ENCODE measurements around the gene PMAIP1. TPM values are rescaled to one million over a fixed set of nuclear protein-coding genes. Genes with fewer than 3 reads are reported as not detected.
A peak's percentile ranks its signal among the peaks of the same experiment; 100 is the strongest.
"Not testable (repeated sequence)": the region's sequence is repeated elsewhere in the genome, so short reads cannot be mapped to it uniquely, and the experiment has no call there.

The PMAIP1 gene
- total RNA-seq, result not detected

DNA sequence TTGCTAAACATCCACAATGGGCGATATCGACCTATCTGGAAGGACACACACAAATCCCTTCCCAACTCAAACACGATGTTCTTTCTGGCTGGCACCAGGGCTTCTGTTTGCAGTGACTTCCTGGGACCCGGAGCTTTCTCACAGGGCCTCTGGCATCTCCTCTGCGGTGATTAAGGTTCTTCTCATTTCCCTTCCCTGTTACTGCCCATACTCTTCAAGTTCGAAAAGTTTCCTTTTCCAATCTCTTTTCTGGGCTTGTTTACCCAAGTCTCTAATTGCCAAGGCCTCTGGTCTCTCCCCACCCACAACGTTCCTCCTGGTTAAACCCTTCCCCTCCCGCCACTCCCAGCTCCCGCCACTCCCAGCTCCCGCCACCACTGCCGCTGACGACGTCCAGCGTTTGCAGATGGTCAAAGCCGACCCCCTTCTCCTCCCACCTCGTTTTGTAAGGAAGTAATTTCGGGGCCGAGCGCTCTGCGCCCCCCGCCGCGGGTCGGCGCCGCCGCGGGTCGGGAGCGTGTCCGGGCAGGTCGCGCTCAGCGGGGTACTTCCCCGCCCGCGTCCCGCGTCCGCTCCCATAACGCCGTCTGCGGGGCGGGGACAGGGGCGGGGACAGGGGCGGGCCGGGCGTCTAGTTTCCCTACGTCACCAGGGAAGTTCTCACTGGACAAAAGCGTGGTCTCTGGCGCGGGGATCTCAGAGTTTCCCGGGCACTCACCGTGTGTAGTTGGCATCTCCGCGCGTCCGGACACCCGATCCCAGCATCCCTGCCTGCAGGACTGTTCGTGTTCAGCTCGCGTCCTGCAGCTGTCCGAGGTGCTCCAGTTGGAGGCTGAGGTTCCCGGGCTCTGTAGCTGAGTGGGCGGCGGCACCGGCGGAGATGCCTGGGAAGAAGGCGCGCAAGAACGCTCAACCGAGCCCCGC is at the start of gene PMAIP1:
Gene PMAIP1 (plus strand): TSS at position 699 of the 924 bp plus-strand sequence. CDS start 182 bp downstream, at position 881.
- TF ChIP-seq, protein P1, sequence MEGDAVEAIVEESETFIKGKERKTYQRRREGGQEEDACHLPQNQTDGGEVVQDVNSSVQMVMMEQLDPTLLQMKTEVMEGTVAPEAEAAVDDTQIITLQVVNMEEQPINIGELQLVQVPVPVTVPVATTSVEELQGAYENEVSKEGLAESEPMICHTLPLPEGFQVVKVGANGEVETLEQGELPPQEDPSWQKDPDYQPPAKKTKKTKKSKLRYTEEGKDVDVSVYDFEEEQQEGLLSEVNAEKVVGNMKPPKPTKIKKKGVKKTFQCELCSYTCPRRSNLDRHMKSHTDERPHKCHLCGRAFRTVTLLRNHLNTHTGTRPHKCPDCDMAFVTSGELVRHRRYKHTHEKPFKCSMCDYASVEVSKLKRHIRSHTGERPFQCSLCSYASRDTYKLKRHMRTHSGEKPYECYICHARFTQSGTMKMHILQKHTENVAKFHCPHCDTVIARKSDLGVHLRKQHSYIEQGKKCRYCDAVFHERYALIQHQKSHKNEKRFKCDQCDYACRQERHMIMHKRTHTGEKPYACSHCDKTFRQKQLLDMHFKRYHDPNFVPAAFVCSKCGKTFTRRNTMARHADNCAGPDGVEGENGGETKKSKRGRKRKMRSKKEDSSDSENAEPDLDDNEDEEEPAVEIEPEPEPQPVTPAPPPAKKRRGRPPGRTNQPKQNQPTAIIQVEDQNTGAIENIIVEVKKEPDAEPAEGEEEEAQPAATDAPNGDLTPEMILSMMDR (IDR thresholded peaks at IDR 0.05), result no peak
- Histone ChIP-seq H3K4me1 (ENCODE audit: control insufficient read depth in 1 of 2, low read depth in 2 of 2) (peaks cover 12 to 24% of the 10 kb centered on the region in 2 donors), H3K4me3 (peak within 1 kb of the TSS; percentile 82), H3K27me3 (replicated peaks; ENCODE audit: insufficient read depth) (peaks cover 5% of the 10 kb centered on the region), H3K9me3 (no peaks in the 10 kb centered on the region), H3K27ac (peak within 1 kb of the TSS in 1 of 2 donors; percentile 47), H3K36me3 (no peaks in the 10 kb centered on the region)
- DNase-seq (ENCODE audit: low spot score) (peak; percentile 31), ATAC-seq (ENCODE audit: insufficient number of reproducible peaks, low FRiP score, low read depth) (peak; percentile 77)

DNA sequence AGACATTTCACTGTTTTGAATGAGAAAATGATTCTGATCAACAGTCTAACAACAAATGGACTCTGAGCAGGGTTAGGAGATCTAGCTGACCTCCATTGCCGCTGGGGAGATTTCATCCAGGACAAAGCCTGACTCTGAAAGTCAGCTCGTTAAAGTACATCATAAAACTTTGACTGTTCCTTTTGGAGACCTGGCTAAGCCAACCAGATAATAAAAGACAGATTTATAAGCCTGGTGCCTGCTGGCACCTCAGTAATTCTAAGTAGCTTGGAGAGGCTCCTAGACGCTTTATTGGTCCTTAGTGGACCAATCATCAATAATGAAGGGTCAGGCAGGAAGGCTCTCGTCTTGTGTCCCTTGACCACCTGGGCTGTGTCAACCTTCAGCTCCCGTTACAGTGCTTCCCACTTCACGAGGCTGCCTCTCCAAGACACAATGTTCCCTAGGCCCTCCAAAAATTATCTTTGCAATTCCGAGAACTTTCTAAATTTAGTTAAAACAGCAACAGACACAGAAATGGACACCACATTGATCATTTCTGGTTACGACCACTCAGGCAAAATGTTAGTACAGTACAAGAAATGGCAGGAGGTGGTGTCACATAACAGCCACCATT is 47.9 kb upstream of the PMAIP1 start:
- Histone ChIP-seq H3K27ac (no peak overlapping the region), H3K27me3 (replicated peaks; ENCODE audit: insufficient read depth) (no peaks in the 10 kb centered on the region), H3K4me1 (ENCODE audit: control insufficient read depth in 1 of 2, low read depth in 2 of 2) (no peaks in the 10 kb centered on the region), H3K36me3 (no peaks in the 10 kb centered on the region), H3K9me3 (no peaks in the 10 kb centered on the region), H3K4me3 (no peak overlapping the region)
- DNase-seq (ENCODE audit: low spot score) (no peak), ATAC-seq (ENCODE audit: insufficient number of reproducible peaks, low FRiP score, low read depth) (no peak)
- TF ChIP-seq, protein P1 (IDR thresholded peaks at IDR 0.05), result no peak

DNA sequence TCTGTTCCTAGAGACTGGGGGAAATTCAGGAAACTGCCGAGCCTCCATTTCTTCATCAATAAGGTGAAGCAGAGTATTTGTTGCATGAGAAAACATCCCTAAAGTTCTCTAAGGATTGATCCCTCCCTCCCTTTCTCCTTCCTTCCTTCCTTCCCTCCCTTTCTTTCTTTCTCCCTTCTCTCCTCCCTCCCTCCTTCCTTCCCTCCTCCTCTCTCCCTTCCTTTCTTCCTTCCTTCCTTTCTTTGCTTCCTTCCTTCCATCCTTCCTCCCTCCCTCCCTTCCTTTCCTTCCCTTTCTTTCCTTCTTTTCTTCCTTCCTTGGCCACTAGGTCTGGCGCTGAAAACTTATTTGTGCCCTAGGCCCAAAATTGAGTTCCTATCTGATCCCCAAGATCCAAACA is 47.2 kb upstream of the PMAIP1 start:
- no peak for ATAC-seq (ENCODE audit: insufficient number of reproducible peaks, low FRiP score, low read depth)
- Histone ChIP-seq H3K9me3 (no peaks in the 10 kb centered on the region), H3K4me1 (ENCODE audit: control insufficient read depth in 1 of 2, low read depth in 2 of 2) (no peaks in the 10 kb centered on the region), H3K27ac (no peak overlapping the region), H3K27me3 (replicated peaks; ENCODE audit: insufficient read depth) (no peaks in the 10 kb centered on the region), H3K36me3 (no peaks in the 10 kb centered on the region), H3K4me3 (no peak overlapping the region)
- no peak for DNase-seq (ENCODE audit: low spot score)
- TF ChIP-seq, protein P1 (IDR thresholded peaks at IDR 0.05), result no peak

DNA sequence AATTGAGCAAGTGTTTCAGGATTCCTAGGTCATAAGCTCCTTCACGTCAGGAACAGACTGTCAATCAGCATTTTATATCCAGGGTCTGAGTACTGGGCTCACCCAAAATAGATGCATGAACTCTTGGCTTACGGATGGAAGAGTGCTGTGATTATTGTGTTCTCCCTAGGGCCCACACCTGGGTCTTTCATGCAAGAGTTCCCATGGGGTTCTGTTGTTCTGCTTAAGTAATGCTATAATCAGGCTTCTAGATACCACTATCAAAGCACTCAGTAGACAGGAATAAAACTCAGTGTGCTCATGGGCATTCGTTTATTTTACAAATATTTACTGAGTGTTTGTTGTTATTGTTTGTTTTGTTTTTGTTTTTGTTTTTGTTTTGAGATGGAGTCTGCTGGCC is 46.4 kb upstream of the PMAIP1 start:
- DNase-seq (ENCODE audit: low spot score), result no peak
- TF ChIP-seq, protein P1 (IDR thresholded peaks at IDR 0.05), result no peak

DNA sequence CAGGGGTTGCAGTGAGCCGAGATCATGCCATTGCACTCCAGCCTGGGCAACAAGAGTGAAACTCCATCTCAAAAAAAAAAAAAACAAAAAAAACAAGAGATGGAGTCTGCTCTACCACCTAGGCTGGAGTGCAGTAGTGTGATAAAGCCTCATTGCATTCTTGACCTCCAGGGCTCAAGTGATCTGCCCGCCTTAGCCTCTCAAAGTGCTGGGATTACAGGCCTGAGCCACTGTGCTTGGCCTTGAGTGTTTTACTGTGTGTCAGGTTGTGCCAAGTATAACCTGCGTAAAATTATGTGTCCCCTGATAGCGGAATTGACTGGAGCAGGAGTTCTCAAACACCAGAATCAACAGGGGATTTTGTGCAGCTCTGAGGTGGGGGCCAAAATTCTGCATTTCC is 45.8 kb upstream of the PMAIP1 start:
- not testable (repeated sequence) for H3K9me3 ChIP-seq; DNase-seq (ENCODE audit: low spot score); H3K27ac ChIP-seq; ATAC-seq (ENCODE audit: insufficient number of reproducible peaks, low FRiP score, low read depth); H3K4me3 ChIP-seq; H3K36me3 ChIP-seq; H3K4me1 ChIP-seq (ENCODE audit: control insufficient read depth in 1 of 2, low read depth in 2 of 2); H3K27me3 ChIP-seq (replicated peaks; ENCODE audit: insufficient read depth)

More for the DNA sequence above, 46.4 kb upstream of the PMAIP1 start:
- no peaks in the 10 kb centered on the region for H3K36me3 ChIP-seq
- ATAC-seq (ENCODE audit: insufficient number of reproducible peaks, low FRiP score, low read depth), result no peak
- no peak overlapping the region for H3K4me3 ChIP-seq
- no peak overlapping the region for H3K27ac ChIP-seq
- H3K27me3 ChIP-seq (replicated peaks; ENCODE audit: insufficient read depth), result no peaks in the 10 kb centered on the region
- no peaks in the 10 kb centered on the region for H3K4me1 ChIP-seq (ENCODE audit: control insufficient read depth in 1 of 2, low read depth in 2 of 2)
- H3K9me3 ChIP-seq, result no peaks in the 10 kb centered on the region

All from thoracic aorta (tissue), 2 donors.